NCI-H526 treated with DMSO at 0.1 percent for 48 hours (cell line): Measurements from ENCODE around the gene CARD10.

Experiments used
- DNase-seq: peaks from one replicate; lab custom pipeline; 2025; lab: John Stamatoyannopoulos, UW

Gene CARD10

GRCh38 chr22:37502342-37503182 lies 16.7 kb downstream of the CARD10 start:
- DNase-seq, result peak; percentile 16

DNA sequence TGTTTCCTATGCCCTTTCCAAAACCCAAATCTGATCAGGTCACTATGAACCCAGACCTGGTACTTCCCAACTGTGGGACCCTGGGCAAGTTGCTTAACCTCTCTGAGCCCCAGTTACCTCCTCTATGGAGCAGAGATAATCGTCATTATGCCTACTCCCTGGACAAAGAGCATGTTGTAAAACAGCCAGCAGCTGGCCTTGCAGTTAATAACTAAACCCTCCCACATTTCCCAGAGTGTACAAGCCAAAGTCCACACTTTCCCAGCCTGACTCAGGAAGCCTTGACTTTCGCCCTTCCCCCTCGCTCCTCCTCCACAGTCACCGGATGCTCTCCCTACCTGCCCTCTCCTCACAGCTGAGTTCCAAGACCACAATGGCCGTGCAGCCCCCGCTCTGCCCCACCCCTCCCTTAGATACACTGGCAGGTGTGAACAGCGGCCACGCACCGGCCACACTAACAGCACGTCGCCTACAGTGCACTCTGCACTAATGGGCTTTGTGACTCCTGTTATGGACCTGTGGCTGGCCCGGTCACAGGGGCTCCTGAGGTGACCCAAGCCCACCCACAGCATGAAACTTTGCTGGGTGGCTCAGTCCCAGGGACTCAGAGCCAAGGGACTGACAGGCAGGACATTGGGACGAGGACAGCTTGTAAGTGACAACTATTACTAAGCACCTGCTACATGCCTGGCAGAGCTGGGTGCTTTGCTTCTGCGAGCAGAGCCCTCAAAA lies 17.4 kb downstream of the CARD10 start:
- peak; percentile 80 for DNase-seq

DNA sequence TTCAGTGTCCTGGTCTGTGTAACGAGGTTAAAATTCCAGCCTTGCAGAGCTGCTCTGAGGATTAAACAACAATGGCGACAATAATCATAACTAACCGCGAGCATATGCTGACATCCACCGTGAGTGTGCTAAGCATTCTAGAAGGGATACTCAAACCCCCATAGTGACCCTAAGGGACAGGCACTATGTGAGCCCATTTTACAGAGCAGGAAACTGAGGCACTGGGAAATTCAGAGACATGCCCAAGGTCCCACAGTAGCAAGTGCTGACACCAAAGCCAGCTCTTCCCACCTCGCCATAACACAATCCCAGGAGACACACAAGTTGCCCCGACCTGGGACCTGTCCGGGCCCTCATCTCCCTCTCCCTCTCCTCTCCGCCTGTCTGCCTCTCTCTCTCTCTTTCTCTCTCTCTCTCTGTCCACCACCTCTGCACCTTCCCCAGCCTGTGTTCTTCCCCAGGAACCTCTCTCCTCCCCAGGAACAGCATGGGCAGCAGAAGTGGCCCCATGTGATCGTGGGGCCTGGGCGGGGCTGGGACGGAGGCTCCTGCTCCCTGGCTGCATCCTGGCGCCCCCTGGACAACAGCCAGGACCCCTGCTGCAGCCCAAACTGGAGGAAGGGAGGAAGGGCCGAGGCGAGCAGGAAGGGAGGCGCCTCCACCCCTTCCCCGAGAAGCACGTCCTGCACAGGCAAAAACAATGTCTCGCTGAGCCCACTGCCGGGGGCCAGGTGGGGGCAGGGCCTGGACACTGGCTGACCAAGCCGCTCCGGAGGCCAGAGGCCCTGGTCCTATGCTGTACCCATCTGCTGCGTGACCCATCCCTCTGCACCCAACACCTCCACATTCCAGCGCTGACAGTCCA lies 18.2 kb downstream of the CARD10 start:
- DNase-seq, result no peak

DNA sequence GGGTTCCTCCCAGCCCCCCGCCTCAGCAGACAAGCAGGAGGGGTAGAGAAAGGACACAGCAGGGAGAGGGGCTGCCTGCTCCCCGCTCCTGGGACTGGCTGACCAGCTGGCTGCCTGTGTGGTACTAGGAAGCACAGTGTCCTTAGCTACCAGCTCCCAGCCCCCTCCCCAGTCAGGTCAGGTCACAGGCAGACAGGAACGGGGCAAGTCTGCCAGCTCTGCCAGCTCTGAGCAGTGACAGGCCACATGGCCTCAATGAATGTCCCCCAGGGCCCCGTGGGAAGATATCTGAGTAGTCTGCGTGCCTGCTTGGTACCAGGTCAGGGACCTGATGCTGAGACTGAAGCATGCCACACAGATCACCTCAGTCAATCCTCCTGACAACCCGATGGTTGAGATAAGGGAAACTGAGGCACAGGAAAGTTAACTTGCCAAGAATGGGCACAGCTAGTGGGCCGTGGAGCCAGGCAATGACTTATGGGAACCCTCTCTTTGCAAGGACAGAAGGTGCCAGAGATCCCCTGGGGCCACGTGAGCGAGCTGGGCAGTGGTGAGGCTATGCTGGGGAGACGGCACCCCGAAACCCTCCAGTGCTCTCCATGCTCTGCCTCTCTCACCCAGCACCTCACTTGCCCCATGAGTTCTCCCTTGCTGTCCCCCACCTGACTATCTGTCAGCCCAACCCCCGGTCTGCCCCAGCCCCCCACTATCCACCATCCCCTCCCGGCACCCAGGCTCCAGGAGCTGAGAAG lies 19.2 kb downstream of the CARD10 start:
- no peak for DNase-seq

DNA sequence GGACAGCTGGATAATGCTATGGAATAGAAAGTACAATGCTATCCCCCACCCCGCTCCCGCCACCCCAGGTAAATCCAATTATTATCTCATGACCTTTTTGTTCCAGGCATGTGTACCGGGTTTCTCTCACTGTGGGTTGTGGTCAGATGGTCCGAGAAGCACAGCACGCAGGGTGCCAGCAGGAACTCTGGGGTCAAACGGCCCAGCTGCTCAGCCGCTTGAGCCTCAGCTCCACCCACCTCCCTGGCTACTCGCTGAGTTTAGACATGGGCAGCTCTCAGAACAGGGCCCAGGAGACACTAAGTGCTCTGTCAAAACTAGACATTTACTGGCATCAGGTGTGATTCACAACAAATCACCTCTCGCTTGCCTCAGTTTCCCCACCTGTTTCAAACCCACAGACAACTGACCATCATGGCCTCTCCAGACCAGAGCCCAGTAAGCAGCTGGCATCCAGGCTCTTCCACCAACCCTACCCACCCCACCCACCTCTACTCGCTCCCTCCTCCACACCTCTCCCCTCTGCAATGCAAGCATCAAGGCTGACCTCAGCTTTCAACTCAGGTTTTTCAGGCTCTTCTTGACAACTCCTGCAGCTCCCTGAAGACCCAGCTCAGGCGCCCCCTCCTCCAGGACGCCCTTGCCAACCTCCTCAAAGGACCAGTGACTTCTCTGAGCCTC lies 20.0 kb downstream of the CARD10 start:
- no peak for DNase-seq

DNA sequence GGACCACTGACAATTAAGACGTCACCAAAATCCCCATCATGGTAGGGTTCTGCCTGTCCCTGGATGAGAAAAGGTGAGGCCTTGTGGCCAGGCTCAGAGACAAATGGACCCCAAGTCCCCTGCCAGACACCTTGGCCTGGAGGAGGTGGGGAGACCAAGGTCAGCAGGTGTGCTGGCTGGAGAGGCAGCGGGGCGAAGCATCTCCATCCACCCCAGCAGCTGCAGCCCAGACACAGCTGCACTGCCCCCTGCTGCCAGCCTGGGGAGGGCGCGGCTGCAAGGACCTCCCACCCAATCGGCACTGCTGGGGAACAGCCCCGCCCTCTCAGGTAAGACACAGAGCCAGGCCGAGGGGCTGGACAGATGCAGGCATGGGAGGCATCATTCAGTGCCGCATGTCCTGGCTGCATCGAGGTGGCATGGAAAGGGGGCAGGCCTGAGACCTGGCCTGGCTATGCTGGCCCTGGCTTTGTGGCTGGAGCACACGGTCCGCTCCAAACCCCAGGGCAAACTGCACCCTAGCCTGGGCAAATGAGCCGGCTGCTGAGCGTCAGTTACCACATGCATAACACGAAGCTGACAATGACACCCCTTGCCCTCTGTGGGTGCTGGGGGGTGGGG lies 20.8 kb downstream of the CARD10 start:
- peak; percentile 27 for DNase-seq

GRCh38 chr22:37497062-37497599 lies 22.1 kb downstream of the CARD10 start:
- DNase-seq, result no peak

- no peak for DNase-seq
These were observed 22.6 kb downstream of the CARD10 start for GRCh38 chr22:37496651-37497050.

- no peak for DNase-seq
These were observed 25.2 kb downstream of the CARD10 start for GRCh38 chr22:37493979-37494378.

- DNase-seq, result no peak
These were observed 26.5 kb downstream of the CARD10 start for GRCh38 chr22:37492428-37493344.

DNA sequence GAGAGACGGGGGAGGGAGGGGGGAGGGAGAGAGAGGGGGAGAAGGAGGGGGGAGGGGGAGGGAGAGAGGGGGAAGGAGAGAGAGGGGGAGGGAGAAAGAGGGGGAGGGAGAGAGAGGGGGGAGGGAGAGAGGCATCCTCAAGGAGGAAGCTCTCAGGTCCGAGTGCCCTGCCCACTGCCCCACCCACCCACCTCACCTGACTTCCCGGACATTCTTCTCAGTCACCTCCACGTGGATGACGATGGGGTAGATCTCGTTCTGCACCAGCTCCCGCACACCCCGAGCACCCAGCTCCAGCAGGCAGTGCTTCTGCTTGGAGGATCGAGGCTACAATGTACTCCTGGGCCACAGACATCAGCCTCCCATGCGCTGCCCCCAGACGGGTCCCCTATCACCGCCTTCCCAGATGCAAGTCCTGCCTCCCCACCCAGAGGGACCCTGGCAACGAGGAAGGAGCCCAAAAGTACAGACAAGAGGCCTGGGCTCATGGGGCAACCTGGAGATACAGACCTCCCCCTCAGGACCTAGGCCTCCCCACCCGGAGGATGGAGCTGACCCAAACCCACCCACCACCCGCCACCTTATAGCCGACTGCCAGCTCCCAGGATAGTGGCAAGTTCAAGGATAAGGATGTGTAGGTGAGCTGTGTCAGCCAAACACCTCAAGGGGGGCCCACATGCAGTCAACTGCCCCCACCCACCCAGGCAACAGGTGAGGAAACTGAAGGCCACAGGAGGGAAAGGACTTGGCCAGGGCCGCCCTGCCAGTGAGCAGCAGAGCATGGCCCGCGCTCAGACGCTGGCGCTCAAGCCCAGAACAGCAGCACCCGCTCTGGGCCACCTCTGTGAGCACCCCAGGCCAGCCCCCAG lies 27.4 kb downstream of the CARD10 start:
- DNase-seq, result no peak

- no peak for DNase-seq
These were observed 28.1 kb downstream of the CARD10 start for GRCh38 chr22:37491106-37491505.

- no peak for DNase-seq
These were observed 29.2 kb downstream of the CARD10 start for GRCh38 chr22:37489983-37490382.

DNA sequence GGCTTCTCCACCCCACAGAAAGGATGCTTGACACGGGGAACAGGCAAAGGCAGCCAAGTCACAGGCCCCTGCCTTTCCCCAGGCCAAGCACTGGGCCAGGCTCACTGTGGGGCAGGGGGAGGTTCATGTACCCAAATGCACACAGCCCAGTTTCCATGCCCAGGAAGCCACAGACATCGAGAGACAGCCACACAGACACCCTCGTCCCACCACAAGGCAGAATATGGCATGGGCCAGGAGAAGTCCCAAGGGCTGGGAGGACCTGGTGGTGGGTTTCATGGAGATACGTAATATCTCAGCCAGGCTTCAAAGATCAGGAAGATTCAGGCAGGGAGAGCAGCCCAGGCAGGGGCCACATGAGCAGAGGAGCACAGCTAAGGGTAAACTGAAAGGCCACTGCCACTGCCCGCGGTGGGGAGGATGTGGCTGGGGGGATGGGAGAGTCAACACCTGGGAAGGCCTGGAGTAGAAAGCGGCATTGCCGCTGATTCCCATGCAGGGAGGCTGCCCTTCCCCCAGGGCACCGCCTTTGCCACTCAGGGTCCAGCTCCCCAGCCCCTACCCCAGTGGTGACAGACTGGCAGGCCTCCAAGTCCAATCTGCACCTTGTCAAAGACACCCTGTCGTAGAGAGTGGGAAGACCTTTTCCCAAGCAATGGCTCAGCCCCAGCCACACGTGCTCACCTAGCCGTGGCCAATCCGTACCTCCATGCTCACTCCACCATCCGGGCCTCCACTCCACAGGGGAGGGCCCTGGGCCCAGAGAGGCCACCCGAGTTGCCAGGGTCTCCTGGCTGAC lies 30.7 kb downstream of the CARD10 start:
- DNase-seq, result no peak

- DNase-seq, result no peak
These were observed 31.6 kb downstream of the CARD10 start for GRCh38 chr22:37487571-37487970.

GRCh38 chr22:37487129-37487528 lies 32.1 kb downstream of the CARD10 start:
- DNase-seq, result no peak

DNA sequence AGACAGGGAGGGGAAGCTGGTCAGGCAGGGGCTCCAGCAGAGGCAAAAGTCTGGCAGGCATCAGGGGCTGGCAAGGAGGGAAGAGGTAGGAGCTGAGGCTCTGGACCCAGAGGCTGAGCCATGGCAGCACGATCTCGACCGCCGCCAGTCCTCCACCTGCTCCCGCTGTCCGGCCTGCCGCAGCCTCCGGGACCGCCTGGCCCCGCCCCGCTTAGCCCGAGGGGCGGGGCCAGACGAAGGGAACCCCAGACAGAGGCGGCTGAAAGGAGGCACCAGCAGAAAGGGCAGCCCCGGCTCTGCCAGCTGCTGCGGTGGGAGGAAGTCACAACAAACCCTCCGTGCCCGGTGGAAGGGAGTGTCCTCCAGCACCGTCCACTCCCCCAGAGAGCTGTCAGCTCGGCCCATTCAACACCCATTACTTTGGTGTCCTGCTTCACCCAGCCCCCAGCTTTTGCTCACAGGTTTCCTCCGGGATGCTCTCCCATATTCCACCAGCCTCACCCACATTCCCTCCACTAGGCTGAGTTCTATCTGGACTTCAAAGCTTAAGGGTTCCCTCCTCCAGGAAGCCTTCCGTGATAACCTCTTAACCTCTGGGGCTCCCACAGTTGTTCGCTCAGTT lies 32.9 kb downstream of the CARD10 start, which contains the start of gene MFNG:
Gene MFNG (minus strand): TSS at position 161 of the 622 bp plus-strand sequence. CDS start 207 bp downstream, outside the sequence.
- peak; percentile 39 for DNase-seq
